ENCODE data around the gene NFS1. TPM values are rescaled to one million over a fixed set of nuclear protein-coding genes. Genes with fewer than 3 reads are reported as not detected.

Gene NFS1
- polyA plus RNA-seq, 1 donor (not counting 4 experiments of a cell fraction or from before 2014, with no cell fraction given), result 39.6 TPM

DNA sequence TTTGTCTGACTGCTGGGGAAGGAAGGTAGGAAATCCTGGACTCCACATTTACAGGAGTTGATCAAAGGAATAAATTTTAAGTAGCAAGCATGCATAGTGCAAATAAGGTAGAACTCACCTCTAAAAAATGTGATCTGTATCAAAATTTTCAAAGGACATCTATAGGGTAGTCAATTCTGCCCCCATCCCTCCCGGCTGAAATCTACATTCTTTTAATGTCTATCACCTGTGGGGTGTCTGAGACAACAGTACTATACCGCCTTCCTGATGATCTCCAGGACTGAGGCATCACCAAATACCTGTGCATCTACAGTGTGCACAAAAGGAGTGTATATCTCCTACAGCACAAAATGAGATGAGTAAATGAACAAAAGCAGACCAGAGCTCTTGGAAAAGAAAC is 54.3 kb downstream of the NFS1 start:
- H3K79me2 ChIP-seq (ENCODE audit: control insufficient read depth, insufficient read depth, low read length), result peaks cover 82% of the 10 kb centered on the region
- H3K27me3 ChIP-seq (ENCODE audit: control insufficient read depth, extremely low read depth, insufficient read depth, low read length), result no peaks in the 10 kb centered on the region
- H3K9me3 ChIP-seq (ENCODE audit: control insufficient read depth, low read depth, low read length), result no peaks in the 10 kb centered on the region
- no peak overlapping the region for H3K4me3 ChIP-seq (ENCODE audit: control insufficient read depth in 2 of 3, extremely low read depth in 1 of 3, insufficient read depth in 2 of 3, low read depth in 1 of 3, low read length in 3 of 3)
- no peak overlapping the region for H3K4me2 ChIP-seq (ENCODE audit: control insufficient read depth, extremely low read depth, insufficient read depth, low read depth, low read length)
- no peak overlapping the region for H2AFZ ChIP-seq (ENCODE audit: control insufficient read depth, low read length)
- peaks cover 15% of the 10 kb centered on the region for H4K20me1 ChIP-seq (ENCODE audit: control insufficient read depth, extremely low read depth, insufficient read depth, low read length)
- DNase-seq (ENCODE audit: low read depth, low spot score), result no peak
- H3K9ac ChIP-seq (ENCODE audit: control insufficient read depth, extremely low read depth, insufficient read depth, low read length), result no peak overlapping the region
- no peak overlapping the region for H3K27ac ChIP-seq (ENCODE audit: control insufficient read depth, insufficient read depth, low read length)
- H3K4me1 ChIP-seq (ENCODE audit: control insufficient read depth, extremely low read depth, insufficient read depth, low read length), result peaks cover 9% of the 10 kb centered on the region
- peaks cover 5% of the 10 kb centered on the region for H3K9me1 ChIP-seq (ENCODE audit: control insufficient read depth, extremely low read depth, insufficient read depth, low read length)
- TF ChIP-seq, protein P1, sequence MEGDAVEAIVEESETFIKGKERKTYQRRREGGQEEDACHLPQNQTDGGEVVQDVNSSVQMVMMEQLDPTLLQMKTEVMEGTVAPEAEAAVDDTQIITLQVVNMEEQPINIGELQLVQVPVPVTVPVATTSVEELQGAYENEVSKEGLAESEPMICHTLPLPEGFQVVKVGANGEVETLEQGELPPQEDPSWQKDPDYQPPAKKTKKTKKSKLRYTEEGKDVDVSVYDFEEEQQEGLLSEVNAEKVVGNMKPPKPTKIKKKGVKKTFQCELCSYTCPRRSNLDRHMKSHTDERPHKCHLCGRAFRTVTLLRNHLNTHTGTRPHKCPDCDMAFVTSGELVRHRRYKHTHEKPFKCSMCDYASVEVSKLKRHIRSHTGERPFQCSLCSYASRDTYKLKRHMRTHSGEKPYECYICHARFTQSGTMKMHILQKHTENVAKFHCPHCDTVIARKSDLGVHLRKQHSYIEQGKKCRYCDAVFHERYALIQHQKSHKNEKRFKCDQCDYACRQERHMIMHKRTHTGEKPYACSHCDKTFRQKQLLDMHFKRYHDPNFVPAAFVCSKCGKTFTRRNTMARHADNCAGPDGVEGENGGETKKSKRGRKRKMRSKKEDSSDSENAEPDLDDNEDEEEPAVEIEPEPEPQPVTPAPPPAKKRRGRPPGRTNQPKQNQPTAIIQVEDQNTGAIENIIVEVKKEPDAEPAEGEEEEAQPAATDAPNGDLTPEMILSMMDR (optimal IDR thresholded peaks at IDR 0.05 in 1 of 3, IDR thresholded peaks at IDR 0.05 in 1 of 3, conservative IDR thresholded peaks at IDR 0.05 in 1 of 3; ENCODE audit: extremely low read depth in 1 of 3, insufficient read depth in 2 of 3, low read length in 3 of 3), result no peak
- TF ChIP-seq EZH2 (IDR thresholded peaks at IDR 0.05; ENCODE audit: low read length), result no peak
- FAIRE-seq, result no peak
- peaks cover 5 to 8% of the 10 kb centered on the region in 2 experiments for H3K36me3 ChIP-seq (ENCODE audit: control insufficient read depth in 2 of 2, extremely low read depth in 1 of 2, insufficient read depth in 2 of 2, low read length in 2 of 2)
- dilution Hi-C loops (cut with MboI; ENCODE audit: extremely low pct_ligation_motif_present, low sequenced_read_pairs), result no loop called here

DNA sequence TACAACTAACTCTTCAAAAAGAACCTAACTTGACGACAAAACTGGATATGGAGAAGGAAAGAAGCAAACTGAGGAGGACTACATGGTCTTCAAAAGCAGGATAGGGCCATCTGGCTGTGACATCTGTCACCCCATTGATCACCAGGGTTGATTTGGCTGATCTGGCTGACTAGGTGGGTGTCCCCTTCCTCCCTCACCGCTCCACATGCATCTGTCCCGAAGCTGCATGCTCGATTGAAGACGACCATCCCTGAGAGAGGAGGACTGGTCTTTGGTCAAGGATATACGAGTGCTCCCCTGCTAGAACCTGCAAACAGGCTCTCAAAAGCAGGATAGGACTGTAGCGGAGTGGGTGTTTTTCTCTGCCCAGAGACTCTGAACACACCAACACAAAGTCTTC is 56.1 kb downstream of the NFS1 start:
- TF ChIP-seq EZH2 (IDR thresholded peaks at IDR 0.05; ENCODE audit: low read length), result no peak
- TF ChIP-seq, protein P1 (optimal IDR thresholded peaks at IDR 0.05 in 1 of 3, IDR thresholded peaks at IDR 0.05 in 1 of 3, conservative IDR thresholded peaks at IDR 0.05 in 1 of 3; ENCODE audit: extremely low read depth in 1 of 3, insufficient read depth in 2 of 3, low read length in 3 of 3), result no peak
- Histone ChIP-seq H3K4me1 (ENCODE audit: control insufficient read depth, extremely low read depth, insufficient read depth, low read length) (peaks cover 9% of the 10 kb centered on the region), H3K27ac (ENCODE audit: control insufficient read depth, insufficient read depth, low read length) (no peak overlapping the region), H3K9me1 (ENCODE audit: control insufficient read depth, extremely low read depth, insufficient read depth, low read length) (peaks cover 5% of the 10 kb centered on the region), H3K4me2 (ENCODE audit: control insufficient read depth, extremely low read depth, insufficient read depth, low read depth, low read length) (no peak overlapping the region), H4K20me1 (ENCODE audit: control insufficient read depth, extremely low read depth, insufficient read depth, low read length) (peaks cover 11% of the 10 kb centered on the region), H3K9ac (ENCODE audit: control insufficient read depth, extremely low read depth, insufficient read depth, low read length) (no peak overlapping the region), H3K79me2 (ENCODE audit: control insufficient read depth, insufficient read depth, low read length) (peaks cover 76% of the 10 kb centered on the region), H3K4me3 (ENCODE audit: control insufficient read depth in 2 of 3, extremely low read depth in 1 of 3, insufficient read depth in 2 of 3, low read depth in 1 of 3, low read length in 3 of 3) (no peak overlapping the region), H2AFZ (ENCODE audit: control insufficient read depth, low read length) (no peak overlapping the region), H3K36me3 (ENCODE audit: control insufficient read depth in 2 of 2, extremely low read depth in 1 of 2, insufficient read depth in 2 of 2, low read length in 2 of 2) (peaks cover 5 to 8% of the 10 kb centered on the region in 2 experiments), H3K27me3 (ENCODE audit: control insufficient read depth, extremely low read depth, insufficient read depth, low read length) (no peaks in the 10 kb centered on the region), H3K9me3 (ENCODE audit: control insufficient read depth, low read depth, low read length) (no peaks in the 10 kb centered on the region)
- DNase-seq (ENCODE audit: low read depth, low spot score) (no peak), FAIRE-seq (no peak)
- dilution Hi-C loops (cut with MboI; ENCODE audit: extremely low pct_ligation_motif_present, low sequenced_read_pairs), result no loop called here

Measured in keratinocyte (primary cell).